Loucy (cell line): ENCODE measurements around the gene CDH13.

Experiments used
- EZH2phosphoT487 ChIP-seq: fragments of 200-600 bp; IDR thresholded peaks from 2 replicates; pipeline ENCODE4 v1.6.1; 2018; ENCODE audit warnings: antibody characterized with exemption, mild to moderate bottlenecking, moderate library complexity, borderline replicate concordance
- TF ChIP-seq, protein P1 (sequence below): fragments of 200-600 bp; sonication (generic); conservative IDR thresholded peaks from 2 replicates; pipeline ENCODE4 v1.5.1; 2014; ENCODE audit warnings: mild to moderate bottlenecking, antibody characterized with exemption, low read length

DNA sequence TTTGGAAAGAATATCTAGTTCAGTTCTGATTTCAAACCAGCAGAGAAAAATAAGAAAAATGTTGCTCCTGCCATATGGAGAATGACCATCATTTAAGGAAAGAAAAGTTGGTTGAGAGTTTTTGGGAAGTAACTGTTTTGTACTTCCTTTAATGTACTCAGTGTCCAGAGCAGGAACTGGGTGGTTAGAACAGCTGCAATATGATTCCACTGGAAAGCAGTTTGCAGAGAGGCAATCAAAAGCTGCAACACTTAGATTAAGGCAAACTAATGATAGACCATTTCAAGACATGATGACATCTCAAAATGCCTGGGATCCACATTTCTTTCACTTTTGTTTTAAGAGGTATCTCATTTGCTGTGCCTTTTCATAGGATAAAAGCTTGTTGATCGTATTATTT, 867.7 kb downstream of the CDH13 start:
- TF ChIP-seq, protein P1, sequence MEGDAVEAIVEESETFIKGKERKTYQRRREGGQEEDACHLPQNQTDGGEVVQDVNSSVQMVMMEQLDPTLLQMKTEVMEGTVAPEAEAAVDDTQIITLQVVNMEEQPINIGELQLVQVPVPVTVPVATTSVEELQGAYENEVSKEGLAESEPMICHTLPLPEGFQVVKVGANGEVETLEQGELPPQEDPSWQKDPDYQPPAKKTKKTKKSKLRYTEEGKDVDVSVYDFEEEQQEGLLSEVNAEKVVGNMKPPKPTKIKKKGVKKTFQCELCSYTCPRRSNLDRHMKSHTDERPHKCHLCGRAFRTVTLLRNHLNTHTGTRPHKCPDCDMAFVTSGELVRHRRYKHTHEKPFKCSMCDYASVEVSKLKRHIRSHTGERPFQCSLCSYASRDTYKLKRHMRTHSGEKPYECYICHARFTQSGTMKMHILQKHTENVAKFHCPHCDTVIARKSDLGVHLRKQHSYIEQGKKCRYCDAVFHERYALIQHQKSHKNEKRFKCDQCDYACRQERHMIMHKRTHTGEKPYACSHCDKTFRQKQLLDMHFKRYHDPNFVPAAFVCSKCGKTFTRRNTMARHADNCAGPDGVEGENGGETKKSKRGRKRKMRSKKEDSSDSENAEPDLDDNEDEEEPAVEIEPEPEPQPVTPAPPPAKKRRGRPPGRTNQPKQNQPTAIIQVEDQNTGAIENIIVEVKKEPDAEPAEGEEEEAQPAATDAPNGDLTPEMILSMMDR: no peak
- TF ChIP-seq EZH2phosphoT487: no peak
